ENCODE data around the gene LPCAT1.
"Not testable (repeated sequence)": the region's sequence is repeated elsewhere in the genome, so short reads cannot be mapped to it uniquely, and the experiment has no call there.

Gene LPCAT1

DNA sequence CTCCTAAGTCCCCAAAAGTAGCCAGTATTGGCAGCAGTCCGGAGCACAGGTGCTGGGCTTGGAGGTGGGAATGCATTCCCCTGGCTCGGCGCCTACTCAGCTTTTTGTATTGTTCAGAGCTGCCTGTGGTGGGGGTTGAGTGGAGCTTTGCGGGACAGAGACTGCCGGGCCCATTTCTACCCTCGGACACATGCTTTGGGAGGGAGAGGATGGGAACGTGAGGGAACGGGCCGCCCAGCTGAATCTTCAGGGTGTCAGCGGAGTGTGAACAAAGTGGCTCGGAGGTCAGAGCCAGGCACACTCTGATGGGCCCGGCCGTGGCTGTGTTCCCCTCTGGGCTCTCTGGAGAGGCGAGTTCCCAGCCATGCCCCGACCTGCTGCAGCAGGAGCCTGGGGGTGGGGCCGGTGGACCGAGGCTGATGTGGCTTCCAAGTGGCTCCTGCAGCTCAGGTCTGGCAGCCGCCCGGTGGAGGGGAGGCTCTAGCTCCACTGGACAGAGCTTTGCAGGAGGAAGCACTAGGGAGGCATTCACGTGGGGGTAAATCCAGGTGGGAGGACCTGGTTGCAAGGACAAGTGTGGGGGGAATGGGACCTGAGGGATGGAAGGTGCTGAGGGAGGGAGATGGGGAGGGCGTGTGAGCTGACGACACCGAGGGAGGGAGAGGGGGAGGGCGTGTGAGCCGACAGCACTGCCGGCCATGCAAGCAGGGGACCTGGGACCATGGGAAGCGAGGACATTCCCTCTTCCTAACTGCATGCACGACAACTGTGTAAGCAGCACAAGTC lies 47.4 kb downstream of the LPCAT1 start:
- DNase-seq: no peak

DNA sequence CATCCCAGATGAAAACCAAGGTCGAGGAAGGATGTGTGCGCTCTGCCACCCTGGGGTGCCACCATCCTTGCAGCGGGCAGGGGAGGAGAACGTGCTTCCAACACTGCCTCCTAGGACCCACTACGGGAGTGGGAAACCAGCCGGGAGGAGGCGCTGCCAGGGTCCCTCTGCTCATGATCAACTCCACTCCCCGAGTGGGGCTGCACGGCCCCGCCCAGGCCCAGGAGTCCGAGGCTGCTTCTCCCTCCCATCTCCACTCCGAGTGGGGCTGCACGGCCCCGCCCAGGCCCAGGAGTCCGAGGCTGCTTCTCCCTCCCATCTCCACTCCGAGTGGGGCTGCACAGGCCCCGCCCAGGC lies 48.2 kb downstream of the LPCAT1 start:
- DNase-seq: not testable (repeated sequence)

- DNase-seq: no peak
These were observed 48.8 kb downstream of the LPCAT1 start for GRCh38 chr5:1474866-1475543.

- DNase-seq: no peak
These were observed 49.4 kb downstream of the LPCAT1 start for GRCh38 chr5:1474183-1474839.

GRCh38 chr5:1473746-1474145 lies 50.0 kb downstream of the LPCAT1 start:
- no peak for DNase-seq

DNA sequence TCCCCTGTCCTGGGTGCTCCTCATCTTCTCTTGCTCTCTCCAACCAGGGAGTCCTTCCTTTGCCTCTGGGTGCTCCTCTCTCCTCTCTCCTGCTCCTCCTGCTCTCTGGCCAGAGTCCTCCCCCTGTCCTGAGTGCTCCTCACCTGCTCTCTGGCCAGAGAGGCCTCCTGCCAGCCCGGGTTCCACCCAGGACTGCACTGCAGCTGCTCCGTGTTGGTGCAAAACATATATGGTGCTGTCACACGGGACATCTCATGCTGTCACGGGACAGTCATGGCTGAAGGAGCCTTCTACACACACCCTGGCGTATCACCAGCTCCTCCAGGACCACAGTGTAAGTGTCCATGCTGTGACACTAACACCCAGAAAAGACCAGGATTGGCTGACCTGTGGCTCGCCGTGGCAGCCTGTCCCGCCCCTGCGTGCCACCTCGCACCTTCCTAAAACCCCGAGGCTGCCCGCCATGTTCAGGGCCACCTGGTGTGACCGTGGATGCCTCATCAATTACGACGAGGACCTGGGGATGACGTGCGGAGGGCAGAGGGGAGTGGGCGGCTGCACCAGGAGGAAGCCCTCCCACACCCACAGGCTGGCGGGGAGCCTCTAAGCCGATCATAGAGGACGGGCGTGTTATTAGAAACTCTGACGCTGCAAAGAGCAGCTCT lies 50.7 kb downstream of the LPCAT1 start:
- no peak for DNase-seq

DNA sequence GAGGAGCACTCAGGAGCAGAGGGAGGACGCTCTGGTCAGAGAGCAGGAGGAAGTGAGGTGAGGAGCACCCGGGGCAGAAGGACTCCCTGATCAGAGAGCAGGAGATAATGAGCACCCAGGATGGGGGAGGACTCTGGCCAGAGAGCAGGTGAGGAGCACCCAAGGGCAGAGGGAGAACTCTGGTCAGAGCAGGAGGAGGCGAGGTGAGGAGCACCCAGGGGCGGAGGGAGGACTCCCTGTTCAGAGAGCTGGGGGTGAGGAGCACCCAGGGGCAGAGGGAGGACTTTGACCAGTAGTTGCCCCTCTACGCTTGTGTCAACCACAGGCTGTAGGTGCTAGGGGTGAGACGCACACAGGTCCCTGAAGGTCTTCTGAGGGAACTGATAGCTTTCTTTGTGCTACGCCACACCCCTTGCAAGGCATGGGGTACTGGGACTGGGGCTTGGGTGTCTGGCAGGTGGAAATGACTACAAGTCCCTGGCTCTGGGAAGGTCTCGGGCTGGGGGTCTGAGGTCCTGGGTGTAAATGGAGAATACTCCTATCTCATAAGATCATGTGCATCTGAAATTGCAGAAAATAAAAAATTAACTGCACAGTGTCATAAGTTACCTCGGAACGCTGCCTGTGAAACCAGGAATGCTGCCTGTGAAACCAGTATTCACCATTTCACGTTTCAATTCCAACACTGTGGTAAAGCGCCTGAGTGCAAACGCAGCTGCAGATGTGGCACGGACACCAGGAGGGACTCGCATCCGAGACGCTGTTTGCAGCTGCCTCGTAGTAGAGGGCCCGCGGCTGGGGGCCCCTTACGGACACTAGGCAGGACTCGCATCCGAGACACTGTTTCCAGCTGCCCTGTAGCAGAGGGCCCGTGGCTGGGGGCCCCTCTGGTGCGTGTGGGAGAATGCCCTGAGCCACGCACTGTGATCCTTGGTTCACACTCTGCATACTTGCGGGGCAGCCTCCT lies 51.5 kb downstream of the LPCAT1 start:
- no peak for DNase-seq

DNA sequence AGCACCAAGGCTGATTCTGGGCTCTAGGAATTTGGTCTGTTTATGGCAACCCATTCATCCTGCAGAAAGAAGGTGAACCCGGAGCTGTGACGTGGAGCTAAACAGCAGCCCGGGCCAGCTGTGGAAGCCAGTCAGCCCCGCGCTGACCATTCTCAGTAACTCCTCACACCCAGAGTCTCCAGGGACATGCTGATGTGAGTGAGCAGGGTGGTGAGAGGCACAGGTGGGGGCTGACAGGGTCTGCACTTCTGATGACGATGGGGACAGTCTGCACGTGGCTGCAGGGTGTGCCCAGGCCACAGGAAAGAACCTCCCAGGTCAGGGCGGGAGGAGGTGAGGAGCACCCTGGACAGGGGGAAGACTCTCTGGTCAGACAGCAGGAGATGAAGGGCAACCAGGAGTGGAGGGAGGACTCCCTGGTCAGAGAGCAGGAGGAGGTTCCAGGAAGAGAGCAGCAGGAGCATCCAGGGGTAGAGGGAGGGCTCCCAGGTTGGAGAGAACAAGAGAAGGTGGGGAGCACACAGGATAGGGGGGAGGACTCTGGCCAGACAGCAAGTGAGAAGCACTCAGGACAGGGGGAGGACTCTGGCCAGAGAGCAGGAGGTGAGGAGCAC lies 52.4 kb downstream of the LPCAT1 start:
- no peak for DNase-seq

DNA sequence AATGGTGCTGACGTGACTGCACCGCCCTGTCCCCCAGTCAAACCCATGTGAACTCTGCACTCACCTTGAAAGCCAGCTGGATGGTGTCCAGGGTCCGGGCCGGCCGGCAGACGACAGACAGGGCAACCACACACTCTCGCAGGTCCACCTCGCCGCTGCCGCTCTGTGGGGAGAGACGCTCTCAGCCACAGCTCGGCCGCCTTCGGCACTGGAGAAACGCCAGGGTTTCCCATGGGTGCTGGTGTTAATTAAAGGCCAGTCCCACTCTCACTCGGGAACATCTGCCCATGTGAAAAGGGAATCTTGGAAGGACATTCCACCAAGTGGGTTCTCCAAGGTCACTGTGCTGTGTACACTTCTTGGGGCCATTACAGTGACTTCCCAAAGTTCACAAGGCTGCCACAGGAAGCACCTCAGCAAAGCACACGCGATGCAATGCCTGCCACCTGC lies 53.0 kb downstream of the LPCAT1 start:
- no peak for DNase-seq

DNA sequence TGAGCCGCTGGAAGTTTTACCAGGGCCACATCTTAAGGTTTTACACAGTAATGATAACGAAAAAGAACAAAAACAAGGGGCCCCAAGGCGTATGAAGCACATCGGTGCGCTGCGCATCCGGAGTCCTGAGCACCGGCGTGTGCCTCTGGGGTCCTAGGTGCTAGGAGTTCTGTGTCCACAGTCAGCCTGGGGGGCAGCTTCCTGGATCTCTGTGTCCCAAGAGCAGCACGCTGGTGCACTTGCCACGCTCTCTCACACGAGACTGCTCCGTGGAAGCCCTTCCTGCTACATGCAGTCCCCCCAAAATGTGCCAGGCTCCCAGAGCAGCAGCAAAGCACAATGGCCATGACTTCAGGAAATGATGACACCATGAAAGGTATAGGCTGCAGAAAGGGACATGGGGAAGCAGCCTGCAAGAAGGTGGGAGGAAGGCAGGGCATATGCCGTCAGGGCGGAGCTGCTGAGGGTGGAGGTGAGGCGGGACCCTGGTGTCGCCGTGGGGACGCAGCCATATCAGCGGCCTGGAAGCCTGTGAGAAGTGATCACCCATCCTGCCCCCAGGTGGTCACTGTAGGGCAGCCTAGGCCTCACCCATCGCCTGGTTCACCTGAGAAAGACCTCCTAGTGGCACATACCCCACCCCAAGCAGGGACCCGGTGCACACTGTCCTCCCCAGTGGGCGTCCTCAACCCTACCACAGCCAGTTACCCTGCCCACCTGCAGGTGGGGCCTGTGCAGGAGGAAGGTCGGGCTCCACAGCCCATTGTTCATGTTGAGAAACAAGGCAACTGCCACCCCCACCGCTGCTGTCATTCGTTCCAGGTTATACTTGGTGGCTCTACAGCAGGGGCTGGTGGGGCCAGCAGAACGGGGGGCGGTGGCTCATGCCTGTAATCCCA lies 54.9 kb downstream of the LPCAT1 start:
- DNase-seq: no peak

GRCh38 chr5:1468247-1468612 lies 55.5 kb downstream of the LPCAT1 start:
- DNase-seq: no peak

GRCh38 chr5:1467341-1468246 lies 56.2 kb downstream of the LPCAT1 start:
- no peak for DNase-seq

GRCh38 chr5:1466631-1467265 lies 57.0 kb downstream of the LPCAT1 start:
- DNase-seq: no peak

- DNase-seq: no peak
These were observed 57.7 kb downstream of the LPCAT1 start for GRCh38 chr5:1465966-1466471.

DNA sequence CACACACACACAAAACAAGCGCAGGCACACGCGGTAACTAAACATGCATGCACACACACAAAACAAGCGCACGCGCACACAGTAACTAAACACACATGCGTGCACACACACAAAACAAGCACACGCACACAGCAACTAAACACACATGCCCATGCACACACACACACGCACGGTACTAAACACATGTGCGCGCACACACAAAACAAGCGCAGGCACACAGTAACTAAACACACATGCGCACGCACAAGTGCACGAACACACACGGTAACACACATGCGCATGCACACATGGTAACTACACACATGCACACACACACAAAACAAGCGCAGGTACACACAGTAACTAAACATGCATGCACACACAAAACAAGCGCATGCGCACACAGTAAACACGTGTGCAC lies 58.6 kb downstream of the LPCAT1 start:
- no peak for DNase-seq

DNA sequence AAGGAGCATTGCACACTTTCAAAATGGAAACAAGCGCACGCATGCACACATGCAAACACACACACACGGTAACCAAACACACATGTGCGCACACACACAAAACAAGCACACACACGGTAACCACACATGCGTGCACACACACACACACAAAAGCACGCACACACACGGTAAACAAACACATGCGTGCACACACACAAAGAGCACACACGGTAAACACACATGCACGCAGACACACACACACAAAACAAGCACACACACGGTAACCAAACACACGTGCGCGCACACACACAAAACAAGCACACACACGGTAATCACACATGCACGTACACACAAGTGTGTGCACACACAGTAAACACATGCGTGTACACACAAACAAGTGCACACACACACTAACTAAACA lies 59.2 kb downstream of the LPCAT1 start:
- no peak for DNase-seq

- DNase-seq: no peak
These were observed 59.7 kb downstream of the LPCAT1 start for GRCh38 chr5:1464096-1464446.

GRCh38 chr5:1463326-1464095 lies 60.2 kb downstream of the LPCAT1 start:
- no peak for DNase-seq
